ENCODE measurements around the gene HAUS3.

Gene HAUS3

GRCh38 chr4:2263926-2264321, 22.0 kb upstream of the HAUS3 start:
- DNase-seq (ENCODE audit: low read depth in 2 of 2) = no peak

GRCh38 chr4:2262944-2263250, 21.0 kb upstream of the HAUS3 start:
- DNase-seq (ENCODE audit: low read depth in 2 of 2) = no peak

- DNase-seq (ENCODE audit: low read depth in 2 of 2) = peak; percentile 98
Observed at GRCh38 chr4:2262145-2262943, 20.4 kb upstream of the HAUS3 start.

- no peak for DNase-seq (ENCODE audit: low read depth in 2 of 2)
Observed at GRCh38 chr4:2261853-2262144, 19.9 kb upstream of the HAUS3 start, which contains the start of gene MXD4. TSS of gene MXD4 (minus strand) at chr4:2262109. CDS start at chr4:2261980, 129 bp downstream.

GRCh38 chr4:2261110-2261852, 19.4 kb upstream of the HAUS3 start:
- peak; percentile 43 to 49 for DNase-seq (ENCODE audit: low read depth in 2 of 2)

GRCh38 chr4:2260344-2261109, 18.6 kb upstream of the HAUS3 start:
- DNase-seq (ENCODE audit: low read depth in 2 of 2) = no peak

GRCh38 chr4:2259541-2260343, 17.8 kb upstream of the HAUS3 start:
- no peak for DNase-seq (ENCODE audit: low read depth in 2 of 2)

- no peak for DNase-seq (ENCODE audit: low read depth in 2 of 2)
Observed at GRCh38 chr4:2259036-2259540, 17.2 kb upstream of the HAUS3 start.

GRCh38 chr4:2258091-2259035, 16.4 kb upstream of the HAUS3 start:
- no peak for DNase-seq (ENCODE audit: low read depth in 2 of 2)

- no peak for DNase-seq (ENCODE audit: low read depth in 2 of 2)
Observed at GRCh38 chr4:2257361-2258081, 15.6 kb upstream of the HAUS3 start.

GRCh38 chr4:2256781-2257191, 14.9 kb upstream of the HAUS3 start:
- no peak for DNase-seq (ENCODE audit: low read depth in 2 of 2)

GRCh38 chr4:2256156-2256731, 14.3 kb upstream of the HAUS3 start:
- DNase-seq (ENCODE audit: low read depth in 2 of 2) = no peak

- no peak for DNase-seq (ENCODE audit: low read depth in 2 of 2)
Observed at GRCh38 chr4:2255501-2256155, 13.7 kb upstream of the HAUS3 start.

- DNase-seq (ENCODE audit: low read depth in 2 of 2) = no peak
Observed at GRCh38 chr4:2254665-2255500, 13.0 kb upstream of the HAUS3 start.

GRCh38 chr4:2253160-2254084, 11.5 kb upstream of the HAUS3 start:
- DNase-seq (ENCODE audit: low read depth in 2 of 2) = no peak

GRCh38 chr4:2252530-2253091, 10.7 kb upstream of the HAUS3 start:
- no peak for DNase-seq (ENCODE audit: low read depth in 2 of 2)
